Endothelial cell (in vitro differentiated cells): ENCODE results near the gene DCLK1. TPM values are rescaled to one million over a fixed set of nuclear protein-coding genes. Genes with fewer than 3 reads are reported as not detected.

Experiments used
- DNase-seq: peaks from one replicate; pipeline ENCODE4 v3.0.0; 2021; ENCODE audit warnings: low spot score
- H3K27ac Mint-ChIP-seq: one replicate; pipeline ENCODE4 v1.8.0; 2021; ENCODE audit warnings: mixed read lengths, inconsistent platforms; ENCODE audit not compliant: unreplicated experiment
- H3K27me3 Mint-ChIP-seq: one replicate; pipeline ENCODE4 v1.8.0; 2021; ENCODE audit warnings: mild to moderate bottlenecking, moderate library complexity, mixed read lengths, inconsistent platforms; ENCODE audit not compliant: unreplicated experiment
- H3K36me3 Mint-ChIP-seq: one replicate; pipeline ENCODE4 v1.8.0; 2021; ENCODE audit warnings: mild to moderate bottlenecking, low read depth, mixed read lengths, inconsistent platforms; ENCODE audit not compliant: unreplicated experiment
- H3K4me1 Mint-ChIP-seq: one replicate; pipeline ENCODE4 v1.8.0; 2021; ENCODE audit warnings: mild to moderate bottlenecking, mixed read lengths, inconsistent platforms; ENCODE audit not compliant: unreplicated experiment
- H3K4me3 Mint-ChIP-seq: one replicate; pipeline ENCODE4 v1.8.0; 2021; ENCODE audit warnings: mild to moderate bottlenecking, mixed read lengths, inconsistent platforms; ENCODE audit not compliant: unreplicated experiment
- H3K9me3 Mint-ChIP-seq: one replicate; pipeline ENCODE4 v1.8.0; 2021; ENCODE audit warnings: mixed read lengths, inconsistent platforms; ENCODE audit not compliant: unreplicated experiment
- total RNA-seq: library from RNA; stranded (reverse); fragmentation: NEBNext Ultra II Directional; extraction: Animal tissue kit (Norgen Biotek cat#: 25700); gene quantifications from one replicate; pipeline ENCODE4 v1.2.1, GENCODE V29; 2021; ENCODE audit not compliant: unreplicated experiment
- TF ChIP-seq, protein P1 (sequence below): fragments of 200-600 bp; sonication (generic); IDR thresholded peaks from one replicate; pipeline ENCODE4 v1.5.0; 2021; ENCODE audit warnings: antibody characterized with exemption; ENCODE audit not compliant: unreplicated experiment

DCLK1 gene
- total RNA-seq, 1 donor from 2014 or later, result 1.6 TPM

DNA sequence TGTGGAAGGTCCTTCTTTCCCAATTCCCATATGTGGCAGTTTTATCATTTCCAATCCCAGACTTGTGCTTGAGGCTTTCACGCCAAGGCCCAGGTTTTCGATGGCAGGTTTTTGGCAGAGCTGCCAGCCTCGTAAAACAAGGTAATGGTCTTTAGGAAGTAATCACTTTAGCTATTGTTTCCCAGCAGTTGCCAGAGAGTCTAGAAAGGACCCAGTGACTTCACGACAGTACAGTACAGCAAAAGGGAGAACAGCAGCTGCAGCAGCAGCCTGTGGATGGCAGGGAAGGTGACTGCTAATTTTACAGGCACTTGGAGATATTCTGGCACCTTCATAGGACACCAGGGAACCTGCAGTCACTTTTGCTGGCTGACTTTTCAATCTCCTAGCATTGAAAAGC lies 363.1 kb downstream of the DCLK1 start:
- no peak overlapping the region for H3K4me3 Mint-ChIP-seq
- no peaks in the 10 kb centered on the region for H3K36me3 Mint-ChIP-seq
- no peak overlapping the region for H3K27ac Mint-ChIP-seq
- peaks cover 2% of the 10 kb centered on the region for H3K27me3 Mint-ChIP-seq
- H3K4me1 Mint-ChIP-seq, result peaks cover 4% of the 10 kb centered on the region
- no peak for DNase-seq
- no peaks in the 10 kb centered on the region for H3K9me3 Mint-ChIP-seq
- TF ChIP-seq, protein P1, sequence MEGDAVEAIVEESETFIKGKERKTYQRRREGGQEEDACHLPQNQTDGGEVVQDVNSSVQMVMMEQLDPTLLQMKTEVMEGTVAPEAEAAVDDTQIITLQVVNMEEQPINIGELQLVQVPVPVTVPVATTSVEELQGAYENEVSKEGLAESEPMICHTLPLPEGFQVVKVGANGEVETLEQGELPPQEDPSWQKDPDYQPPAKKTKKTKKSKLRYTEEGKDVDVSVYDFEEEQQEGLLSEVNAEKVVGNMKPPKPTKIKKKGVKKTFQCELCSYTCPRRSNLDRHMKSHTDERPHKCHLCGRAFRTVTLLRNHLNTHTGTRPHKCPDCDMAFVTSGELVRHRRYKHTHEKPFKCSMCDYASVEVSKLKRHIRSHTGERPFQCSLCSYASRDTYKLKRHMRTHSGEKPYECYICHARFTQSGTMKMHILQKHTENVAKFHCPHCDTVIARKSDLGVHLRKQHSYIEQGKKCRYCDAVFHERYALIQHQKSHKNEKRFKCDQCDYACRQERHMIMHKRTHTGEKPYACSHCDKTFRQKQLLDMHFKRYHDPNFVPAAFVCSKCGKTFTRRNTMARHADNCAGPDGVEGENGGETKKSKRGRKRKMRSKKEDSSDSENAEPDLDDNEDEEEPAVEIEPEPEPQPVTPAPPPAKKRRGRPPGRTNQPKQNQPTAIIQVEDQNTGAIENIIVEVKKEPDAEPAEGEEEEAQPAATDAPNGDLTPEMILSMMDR, result no peak

DNA sequence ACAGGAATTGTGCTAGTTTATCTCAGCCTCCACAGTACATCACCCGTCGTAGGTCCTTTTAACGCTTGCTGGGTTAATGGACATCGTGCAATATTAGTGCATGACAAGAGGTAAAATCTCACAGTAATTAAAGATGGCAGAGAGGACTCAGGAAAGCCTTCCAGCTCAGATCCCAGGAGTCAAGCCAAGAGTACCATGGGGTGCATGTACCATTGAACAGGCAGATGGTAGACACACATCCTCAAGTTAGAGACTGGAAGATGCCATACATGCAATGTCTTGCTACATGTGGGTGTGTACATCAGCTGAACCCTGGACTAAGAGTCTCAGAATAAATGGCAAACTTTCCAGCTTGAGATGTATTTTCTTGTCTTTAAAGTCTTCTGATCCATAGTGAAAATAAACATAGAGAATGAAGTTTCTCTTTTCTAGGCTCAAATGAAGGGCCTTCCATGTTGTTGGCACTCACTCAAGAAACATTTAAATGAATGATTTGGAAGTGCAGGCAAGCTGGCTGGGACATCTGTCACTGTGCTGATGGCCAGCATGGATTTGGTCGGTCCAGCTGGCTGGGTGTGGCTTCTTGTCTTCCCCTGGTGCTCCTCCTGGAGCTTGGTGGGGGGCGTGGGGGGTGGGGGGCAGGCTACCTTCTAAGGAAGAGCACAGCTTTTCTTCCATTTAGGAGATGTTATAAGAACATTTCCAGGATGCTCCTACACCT lies 363.8 kb downstream of the DCLK1 start:
- Mint-ChIP-seq H3K36me3 (no peaks in the 10 kb centered on the region), H3K4me1 (peaks cover 4% of the 10 kb centered on the region), H3K4me3 (no peak overlapping the region), H3K27ac (no peak overlapping the region), H3K27me3 (peaks cover 2% of the 10 kb centered on the region), H3K9me3 (no peaks in the 10 kb centered on the region)
- DNase-seq, result no peak
- TF ChIP-seq, protein P1, result no peak

DNA sequence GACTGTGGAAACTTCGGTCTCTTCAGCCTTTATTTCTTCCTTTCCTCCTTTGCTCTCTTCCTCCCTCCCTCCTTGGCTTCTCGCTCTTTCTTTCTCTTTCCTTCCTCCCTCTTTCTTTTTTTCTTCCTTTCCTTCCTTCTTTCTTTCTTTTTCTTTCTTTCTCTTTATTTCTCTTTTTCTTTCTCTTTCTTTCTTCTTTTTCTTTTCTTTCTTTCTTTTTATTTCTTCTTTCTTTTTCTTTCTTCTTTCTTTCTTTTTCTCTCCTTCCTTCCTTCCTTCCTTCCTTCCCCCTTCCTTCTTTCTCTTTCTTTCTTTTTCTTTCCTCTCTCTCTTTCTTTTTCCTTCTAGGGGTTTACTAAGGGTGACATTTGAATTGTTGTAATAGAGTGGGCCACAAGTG lies 364.5 kb downstream of the DCLK1 start:
- peaks cover 4% of the 10 kb centered on the region for H3K4me1 Mint-ChIP-seq
- H3K4me3 Mint-ChIP-seq, result no peak overlapping the region
- no peak for DNase-seq
- no peaks in the 10 kb centered on the region for H3K36me3 Mint-ChIP-seq
- TF ChIP-seq, protein P1, result no peak
- peaks cover 2% of the 10 kb centered on the region for H3K27me3 Mint-ChIP-seq
- H3K9me3 Mint-ChIP-seq, result no peaks in the 10 kb centered on the region
- no peak overlapping the region for H3K27ac Mint-ChIP-seq

DNA sequence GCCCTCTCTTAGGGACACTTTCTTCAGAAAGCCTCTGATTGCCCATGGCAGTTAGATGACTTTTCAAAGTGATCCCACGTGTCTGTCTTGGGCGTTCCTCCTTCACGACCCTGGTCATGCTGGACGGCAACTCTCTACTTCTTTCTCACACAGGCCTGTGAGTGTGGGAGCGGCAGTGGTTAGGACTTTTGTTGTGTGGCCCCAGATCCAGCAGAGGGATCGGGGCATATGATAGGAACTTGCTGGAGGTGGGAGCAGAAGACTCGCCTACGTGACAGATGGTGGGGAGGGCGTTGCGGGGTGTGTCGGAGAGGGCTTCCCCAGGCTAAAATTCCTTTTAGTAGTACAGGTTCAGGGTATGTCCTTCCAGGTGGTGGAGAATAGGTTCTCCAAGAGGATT lies 365.2 kb downstream of the DCLK1 start:
- Mint-ChIP-seq H3K36me3 (no peaks in the 10 kb centered on the region), H3K27me3 (peaks cover 2% of the 10 kb centered on the region), H3K9me3 (no peaks in the 10 kb centered on the region), H3K4me3 (no peak overlapping the region), H3K27ac (no peak overlapping the region), H3K4me1 (peaks cover 4% of the 10 kb centered on the region)
- no peak for DNase-seq
- TF ChIP-seq, protein P1, result no peak

DNA sequence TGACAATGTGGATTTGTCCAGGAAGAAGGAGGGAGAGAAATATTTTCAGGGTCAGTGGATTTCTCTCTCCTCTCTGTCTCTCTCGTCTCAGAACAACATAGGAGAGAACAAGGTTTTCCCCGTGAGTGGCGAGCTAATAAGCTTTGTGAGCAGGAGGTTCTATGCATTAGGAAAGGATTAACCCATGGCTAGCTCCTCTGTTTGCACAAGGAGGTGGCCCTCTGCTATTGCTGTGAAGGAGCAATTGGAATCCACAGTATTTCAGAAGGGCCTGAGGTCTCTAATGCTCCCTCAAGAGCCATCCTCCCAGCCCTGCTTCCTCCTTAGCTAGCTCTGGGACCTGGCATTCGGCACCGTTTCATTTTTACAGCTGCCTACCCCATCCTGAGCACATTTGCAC lies 365.8 kb downstream of the DCLK1 start:
- Mint-ChIP-seq H3K36me3 (no peaks in the 10 kb centered on the region), H3K4me3 (no peak overlapping the region), H3K9me3 (no peaks in the 10 kb centered on the region), H3K27ac (no peak overlapping the region), H3K4me1 (peaks cover 4% of the 10 kb centered on the region), H3K27me3 (peaks cover 2% of the 10 kb centered on the region)
- no peak for DNase-seq
- TF ChIP-seq, protein P1, result no peak
